ENCODE data around the gene ATP1A2.
"Not testable (repeated sequence)": the region's sequence is repeated elsewhere in the genome, so short reads cannot be mapped to it uniquely, and the experiment has no call there.

Gene ATP1A2

DNA sequence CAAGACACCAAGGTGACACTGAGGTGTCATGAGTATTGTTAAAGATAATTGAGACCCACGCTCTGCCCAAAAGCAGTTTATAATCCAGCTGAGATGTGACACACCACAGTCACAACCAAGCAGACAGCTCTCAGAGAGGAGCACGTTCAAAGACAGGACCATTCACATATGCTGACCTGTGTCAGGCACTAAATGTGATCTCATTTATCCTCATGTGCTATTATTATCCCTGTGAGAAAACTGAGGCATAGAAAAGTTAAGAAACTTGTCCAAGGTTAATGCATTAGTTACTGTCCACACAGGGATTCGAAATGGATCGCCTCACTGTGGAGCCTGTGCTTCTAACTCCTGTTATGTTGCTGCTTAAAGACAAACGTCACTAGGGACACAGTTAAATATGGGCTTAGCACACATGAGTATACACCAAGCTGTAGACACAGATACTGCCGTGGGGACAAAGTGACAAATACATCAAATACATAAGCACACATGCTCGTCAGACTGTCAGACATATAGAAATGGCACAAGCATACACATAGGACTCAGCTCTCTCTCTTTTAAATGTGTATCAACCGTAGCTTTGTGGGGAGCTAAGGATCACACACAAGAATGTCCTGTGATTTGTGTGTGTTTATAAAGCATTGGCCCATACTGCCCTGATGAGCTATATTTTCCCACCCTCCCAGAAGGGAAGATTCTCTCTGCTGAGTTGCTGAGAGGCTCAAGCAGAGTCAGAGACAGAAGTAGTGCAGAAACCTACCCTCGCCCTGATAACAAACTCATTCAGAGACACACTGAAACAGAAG is 13.6 kb upstream of the ATP1A2 start:
- no peak for DNase-seq

DNA sequence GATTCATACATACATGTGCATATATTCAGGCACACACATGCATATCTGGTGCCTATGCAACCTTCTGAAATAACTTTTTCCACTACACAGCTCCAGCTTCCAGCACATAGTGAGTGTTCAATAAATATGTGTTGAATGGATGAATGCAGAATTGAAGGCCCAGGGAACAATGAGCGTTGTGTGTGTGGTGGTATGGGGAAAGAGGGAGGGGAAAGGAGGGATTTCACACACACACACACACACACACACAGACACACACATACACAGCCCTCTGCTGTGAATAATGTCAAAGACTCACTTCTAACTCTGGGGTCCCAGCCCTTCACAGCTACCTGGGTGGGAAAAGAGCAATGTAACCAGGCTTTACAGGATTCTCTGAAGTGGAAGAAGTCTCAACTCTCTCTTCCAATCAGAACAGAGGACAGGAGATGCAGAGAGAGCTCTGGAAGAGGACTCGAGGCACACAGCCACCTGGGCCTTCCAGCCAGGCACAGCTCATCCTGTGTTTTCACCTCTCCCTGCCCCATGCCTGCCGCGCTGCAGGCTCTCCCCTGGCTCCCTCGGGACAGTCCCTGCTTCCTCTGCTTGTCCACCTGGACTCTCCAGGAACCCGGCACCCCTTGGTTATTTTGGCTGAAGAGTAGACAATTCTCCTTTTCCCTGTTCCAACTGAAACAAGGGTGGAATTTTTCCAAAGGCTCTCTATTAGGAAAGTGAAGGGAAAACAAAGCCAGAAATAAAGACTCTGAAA is 11.7 kb upstream of the ATP1A2 start:
- DNase-seq: no peak

GRCh38 chr1:160104486-160104885 is 11.1 kb upstream of the ATP1A2 start:
- no peak for DNase-seq

- no peak for DNase-seq
Observed at GRCh38 chr1:160105155-160105554, 10.4 kb upstream of the ATP1A2 start.

DNA sequence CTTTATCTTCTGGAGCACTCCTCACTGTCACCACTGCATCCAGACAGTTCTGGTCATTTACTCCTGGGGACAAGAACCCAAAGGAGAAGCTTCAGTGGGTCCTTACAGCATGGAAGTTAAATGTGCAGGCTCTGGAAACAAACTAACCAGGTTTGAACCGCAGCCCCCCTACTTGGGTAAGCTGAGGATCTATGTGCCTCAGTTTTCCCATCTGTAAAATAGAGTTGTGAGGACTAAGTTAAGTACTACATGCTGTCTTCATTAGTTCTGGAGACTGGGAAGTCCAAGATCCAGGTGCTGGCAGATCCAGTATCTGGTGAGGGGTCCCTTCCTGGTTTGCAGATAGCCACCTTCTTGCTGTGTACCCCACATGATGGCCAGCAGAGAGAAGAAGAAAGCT is 8.0 kb upstream of the ATP1A2 start:
- no peak for DNase-seq

GRCh38 chr1:160108888-160109662 is 6.5 kb upstream of the ATP1A2 start:
- peak; percentile 68 for DNase-seq

DNA sequence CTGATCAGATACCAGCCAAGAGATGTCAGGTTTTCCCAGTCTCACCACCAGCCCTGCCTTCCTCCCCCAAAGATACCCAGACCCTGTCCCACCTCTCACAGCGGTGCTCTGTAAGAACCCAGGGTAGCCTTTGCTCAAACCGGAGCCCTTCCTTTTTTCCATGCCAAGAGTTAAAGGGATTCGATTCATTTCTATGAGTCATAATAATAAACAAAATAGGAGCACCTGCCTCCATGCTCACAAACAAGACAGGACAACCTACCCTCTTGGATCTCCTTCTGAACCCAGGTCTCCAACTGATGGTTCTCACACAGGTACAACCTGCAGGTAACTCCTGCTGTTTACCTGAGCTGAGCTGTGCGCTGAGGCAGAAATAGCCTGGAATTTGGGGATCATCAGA is 5.9 kb upstream of the ATP1A2 start:
- DNase-seq: no peak

DNA sequence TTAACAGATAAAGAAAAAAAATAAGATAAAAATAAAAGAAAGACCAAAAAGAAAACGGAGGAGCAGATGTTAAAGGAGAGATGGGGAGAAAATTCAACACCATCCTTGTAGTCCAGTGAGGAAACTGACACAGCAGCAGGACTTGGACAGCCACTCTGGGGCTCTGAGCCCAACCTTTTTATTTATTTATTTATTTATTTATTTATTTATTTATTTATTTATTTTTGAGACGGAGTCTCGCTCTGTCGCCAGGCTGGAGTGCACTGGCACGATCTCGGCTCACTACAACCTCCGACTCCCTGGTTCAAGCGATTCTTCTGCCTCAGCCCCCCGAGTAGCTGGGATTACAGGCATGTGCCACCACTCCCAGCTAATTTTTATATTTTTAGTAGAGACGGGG is 4.1 kb upstream of the ATP1A2 start:
- not testable (repeated sequence) for DNase-seq

- no peak for DNase-seq
Observed at GRCh38 chr1:160112357-160112756, 3.2 kb upstream of the ATP1A2 start.

DNA sequence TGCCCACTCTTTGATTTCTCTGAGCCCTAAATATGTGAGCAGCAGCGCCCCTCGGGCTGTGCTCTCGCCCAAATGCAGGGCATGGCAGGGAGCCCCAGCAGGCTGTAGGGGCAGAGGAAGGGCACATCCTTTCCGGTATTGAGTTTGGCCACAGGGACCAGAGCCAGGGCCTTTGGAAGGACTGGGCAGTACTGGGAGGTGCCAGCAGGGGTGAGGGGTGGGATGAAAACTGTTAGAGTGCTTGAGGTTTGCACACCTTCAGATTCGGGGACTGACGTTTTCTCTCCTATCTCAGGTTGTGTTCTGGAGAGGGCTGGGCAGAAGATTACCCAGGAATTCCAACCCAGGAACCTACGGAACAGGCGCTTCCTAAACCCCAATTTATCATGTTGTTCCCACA is 2.2 kb upstream of the ATP1A2 start:
- no peak for DNase-seq

DNA sequence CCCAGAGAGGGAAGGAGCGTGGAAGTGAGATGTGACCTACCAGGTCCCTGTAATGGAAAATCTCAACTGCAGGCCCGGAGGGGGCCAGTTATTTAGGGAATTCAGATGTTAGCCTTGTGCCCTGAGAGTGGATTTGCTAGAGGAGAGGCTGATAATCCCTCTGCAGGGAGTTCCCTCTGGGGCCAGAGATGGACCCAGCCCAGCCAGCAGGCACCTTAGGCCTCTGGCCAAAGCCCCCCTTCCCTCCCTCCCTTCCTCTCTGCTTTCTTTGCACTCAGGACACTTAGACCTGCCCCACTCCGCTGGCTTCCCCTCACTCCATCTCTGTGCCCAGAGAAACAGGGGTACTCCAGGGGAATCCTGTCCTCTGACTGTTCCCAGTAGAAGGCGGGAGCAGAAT is 1.5 kb upstream of the ATP1A2 start:
- DNase-seq: no peak

DNA sequence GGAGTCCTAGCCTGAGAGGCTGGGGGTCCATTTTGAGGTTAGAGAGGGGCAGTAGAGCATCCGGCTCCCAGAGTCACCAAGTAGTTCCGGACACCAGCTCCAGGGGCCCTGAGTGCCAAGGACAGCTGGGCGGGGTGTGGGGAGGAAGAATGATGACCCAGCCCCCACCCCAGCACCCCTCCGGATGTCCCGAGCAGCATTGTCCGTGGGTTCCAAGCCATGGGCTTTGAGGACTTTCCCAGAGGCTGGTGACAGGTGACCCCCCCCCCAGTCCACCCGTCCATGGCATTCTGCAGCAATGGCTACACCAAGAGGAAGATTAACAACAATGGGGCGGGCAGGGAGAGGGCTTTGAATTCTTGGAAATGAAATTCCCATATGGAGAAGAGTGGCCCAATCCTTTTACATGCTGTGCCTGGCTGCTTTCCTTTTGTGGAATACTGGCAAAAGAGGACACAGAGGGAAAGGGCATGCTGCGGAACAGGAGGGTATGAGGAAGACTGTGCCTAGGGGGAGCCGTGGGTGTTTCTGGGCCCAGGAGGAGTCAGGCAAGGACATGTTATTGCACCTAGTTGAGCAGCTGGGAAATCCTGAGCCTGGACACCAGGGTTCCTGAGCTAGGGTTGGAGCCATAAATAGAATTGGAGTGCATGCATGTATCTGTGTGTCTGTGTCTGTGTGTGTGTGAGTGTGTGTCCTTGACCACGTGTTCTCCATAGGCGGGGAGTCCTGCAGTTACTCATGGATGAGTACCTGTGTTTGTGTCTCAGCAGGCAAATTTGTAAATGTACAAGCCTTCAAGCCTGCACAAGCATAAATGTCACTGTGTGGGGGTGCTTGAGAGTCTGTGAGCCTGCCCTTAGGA is 956 bp downstream of the ATP1A2 start:
- DNase-seq: no peak

DNA sequence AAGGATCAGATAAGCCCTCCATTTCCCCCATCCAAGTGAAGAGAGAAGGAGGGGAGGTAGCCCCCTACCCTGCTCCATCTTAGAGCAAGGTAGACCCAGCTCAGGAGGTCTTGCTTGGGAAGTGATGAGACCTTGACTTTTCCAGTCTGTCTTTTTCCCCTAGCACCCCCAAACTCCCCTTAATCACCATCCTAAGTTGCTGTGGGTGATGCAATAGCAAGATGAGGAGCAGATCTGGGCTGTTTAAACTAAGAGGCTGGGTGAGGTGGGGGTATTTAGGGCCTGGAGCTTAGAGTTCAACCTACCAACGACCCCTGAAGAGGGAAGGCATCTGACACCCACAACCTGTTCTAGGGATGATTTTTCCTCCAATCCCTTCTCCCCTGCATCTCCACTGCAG is 1.7 kb downstream of the ATP1A2 start:
- no peak for DNase-seq

DNA sequence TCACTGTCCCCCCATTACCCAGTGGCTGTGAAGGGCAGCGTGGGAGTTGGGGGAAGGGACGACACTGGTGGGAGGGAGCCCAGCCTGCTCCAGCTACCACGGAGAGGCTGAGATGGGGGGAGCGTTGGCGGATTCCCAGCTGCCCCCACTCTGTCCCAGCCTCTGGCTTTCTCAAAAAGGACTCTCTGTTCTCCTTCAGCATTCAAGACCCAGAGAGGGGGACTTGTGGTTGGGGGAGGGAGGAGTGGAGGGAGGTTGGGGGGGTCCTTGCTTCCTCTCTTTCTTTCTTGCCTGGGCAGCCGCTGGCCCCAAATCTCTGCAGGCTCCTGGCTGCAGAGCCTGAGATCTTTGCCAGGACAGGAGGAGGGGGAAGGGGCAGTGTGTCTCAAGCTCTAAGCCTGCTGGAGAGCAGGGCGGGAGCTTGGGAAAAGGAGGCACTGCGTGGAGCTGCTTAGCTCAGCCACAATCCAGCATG is 2.2 kb downstream of the ATP1A2 start:
- no peak for DNase-seq

DNA sequence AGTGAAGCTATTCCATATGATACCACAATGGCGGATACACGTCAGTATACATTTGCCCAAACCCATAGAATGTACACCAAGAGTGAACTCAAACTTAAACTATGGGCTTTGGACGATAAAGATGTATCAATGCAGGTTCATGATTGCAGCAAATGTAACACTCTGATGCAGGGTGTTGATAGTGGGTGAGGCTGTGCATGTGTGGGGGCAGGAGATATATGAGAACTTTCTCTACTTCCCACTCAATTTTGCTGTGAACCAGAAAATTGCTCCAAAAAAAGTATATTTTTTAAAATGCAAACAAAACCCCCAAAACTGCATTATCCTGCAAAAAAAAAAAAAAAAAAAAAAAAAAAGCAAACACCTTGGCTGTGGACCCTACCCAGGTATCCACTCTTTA is 3.4 kb downstream of the ATP1A2 start:
- no peak for DNase-seq

GRCh38 chr1:160120797-160121196 is 5.2 kb downstream of the ATP1A2 start:
- DNase-seq: no peak

- DNase-seq: no peak
Observed at GRCh38 chr1:160121388-160121787, 5.8 kb downstream of the ATP1A2 start.

DNA sequence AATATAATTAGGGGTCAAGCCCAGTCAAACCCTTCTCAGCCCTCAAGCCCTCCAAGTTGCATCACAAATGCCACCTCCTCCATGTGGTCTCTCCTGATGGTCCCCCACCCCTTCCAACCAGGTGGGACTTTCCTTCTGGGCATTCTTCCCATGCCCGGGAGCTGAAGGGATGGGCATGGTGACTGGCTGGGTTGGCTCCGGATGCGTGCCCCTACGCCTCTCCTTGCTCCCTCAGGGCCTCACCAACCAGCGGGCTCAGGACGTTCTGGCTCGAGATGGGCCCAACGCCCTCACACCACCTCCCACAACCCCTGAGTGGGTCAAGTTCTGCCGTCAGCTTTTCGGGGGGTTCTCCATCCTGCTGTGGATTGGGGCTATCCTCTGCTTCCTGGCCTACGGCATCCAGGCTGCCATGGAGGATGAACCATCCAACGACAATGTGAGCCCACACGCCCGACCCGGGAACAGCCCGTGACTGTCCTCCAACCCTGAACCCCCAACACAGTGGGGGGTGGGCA is 7.5 kb downstream of the ATP1A2 start:
- DNase-seq: no peak

GRCh38 chr1:160123726-160124125 is 8.2 kb downstream of the ATP1A2 start:
- no peak for DNase-seq

DNA sequence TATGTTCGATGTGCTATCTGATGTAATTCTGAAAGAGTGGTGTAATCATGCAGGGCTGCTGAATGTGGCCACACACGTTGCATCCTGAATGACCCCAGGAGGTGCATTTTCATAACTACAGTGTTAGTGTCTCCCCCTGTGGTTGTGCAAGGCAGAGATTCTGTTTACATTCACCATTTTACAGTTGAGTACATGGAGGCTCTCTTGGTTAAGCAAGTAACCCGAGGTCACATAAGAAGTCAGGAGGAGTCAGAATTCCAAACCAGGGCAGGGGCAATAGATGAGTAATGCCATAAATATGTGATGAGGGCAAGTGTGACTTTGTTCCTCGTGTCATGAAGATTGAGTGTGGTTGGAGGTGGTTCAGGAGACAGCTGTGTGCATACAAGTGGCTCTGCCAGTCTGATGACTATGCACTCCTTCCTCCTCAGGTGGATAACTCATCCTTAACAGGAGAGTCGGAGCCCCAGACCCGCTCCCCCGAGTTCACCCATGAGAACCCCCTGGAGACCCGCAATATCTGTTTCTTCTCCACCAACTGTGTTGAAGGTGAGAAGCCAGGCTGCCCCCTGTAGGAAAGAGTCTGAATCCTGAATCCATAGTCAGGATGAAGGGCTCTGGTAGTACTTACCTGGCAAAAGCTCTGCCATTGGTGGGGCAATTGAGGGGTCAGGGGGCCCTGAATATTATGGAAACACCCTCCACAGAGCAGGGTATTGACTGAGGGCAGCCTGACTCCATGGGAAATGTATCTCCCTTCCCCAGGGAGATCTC is 9.3 kb downstream of the ATP1A2 start:
- DNase-seq: peak; percentile 16

- DNase-seq: peak; percentile 60
Observed at GRCh38 chr1:160125746-160126145, 10.2 kb downstream of the ATP1A2 start.

Data from RPMI8226 (cell line).